ENCODE measurements around the gene ZNF621.
A peak's percentile ranks its signal among the peaks of the same experiment; 100 is the strongest.

The ZNF621 gene

DNA sequence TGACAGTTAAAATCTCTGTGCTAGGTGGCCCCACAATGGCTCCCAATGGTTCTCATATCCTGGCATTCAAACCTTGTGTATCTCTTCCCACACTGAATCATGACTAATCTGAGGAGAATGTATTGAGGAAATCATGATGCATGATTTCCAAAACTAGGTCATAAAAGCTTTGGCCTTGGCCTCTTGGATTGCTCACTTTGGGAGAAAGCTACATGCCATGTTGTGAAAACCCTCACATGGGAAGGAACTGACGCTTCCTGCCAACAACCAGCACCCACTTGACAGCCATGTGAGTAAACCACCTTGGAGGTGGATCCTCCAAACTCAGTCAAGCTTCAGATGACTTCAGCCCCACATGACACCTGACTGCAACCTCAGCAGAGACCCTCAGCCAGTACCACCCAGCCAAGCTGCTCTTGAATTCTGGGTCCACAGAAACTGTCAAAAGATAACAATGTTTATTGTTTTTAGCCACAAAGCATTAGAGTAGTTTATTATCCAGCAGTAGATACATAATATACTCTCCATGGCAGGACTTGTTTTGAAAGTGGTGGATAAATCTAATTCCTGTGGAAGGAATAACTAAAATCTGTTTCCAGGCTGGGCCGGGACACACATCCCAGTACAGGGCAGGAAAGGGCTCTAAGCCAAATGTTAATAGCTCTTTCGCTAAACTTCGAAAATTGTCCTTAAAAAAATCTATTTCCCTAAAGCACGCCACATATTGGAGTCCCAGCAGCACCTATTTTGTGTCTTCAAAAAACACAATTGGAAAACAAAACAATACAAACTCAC lies 19.9 kb upstream of the ZNF621 start:
- peak; percentile 40 for ATAC-seq
- no peak; the same call in 1 of the 2 replicates for TF ChIP-seq TOX (CRISPR knock-in tag; IDR thresholded peaks at IDR 0.05; ENCODE audit: borderline replicate concordance)
- TF ChIP-seq CSDC2 (CRISPR knock-in tag; IDR thresholded peaks at IDR 0.05): no peak
- peak; percentile 24; the same call in 1 of the 2 replicates for TF ChIP-seq ISL1 (CRISPR knock-in tag; IDR thresholded peaks at IDR 0.05)
- no peak for TF ChIP-seq ZFP30 (CRISPR knock-in tag; IDR thresholded peaks at IDR 0.05)
- TF ChIP-seq SNAI2 (CRISPR knock-in tag; IDR thresholded peaks at IDR 0.05): no peak

DNA sequence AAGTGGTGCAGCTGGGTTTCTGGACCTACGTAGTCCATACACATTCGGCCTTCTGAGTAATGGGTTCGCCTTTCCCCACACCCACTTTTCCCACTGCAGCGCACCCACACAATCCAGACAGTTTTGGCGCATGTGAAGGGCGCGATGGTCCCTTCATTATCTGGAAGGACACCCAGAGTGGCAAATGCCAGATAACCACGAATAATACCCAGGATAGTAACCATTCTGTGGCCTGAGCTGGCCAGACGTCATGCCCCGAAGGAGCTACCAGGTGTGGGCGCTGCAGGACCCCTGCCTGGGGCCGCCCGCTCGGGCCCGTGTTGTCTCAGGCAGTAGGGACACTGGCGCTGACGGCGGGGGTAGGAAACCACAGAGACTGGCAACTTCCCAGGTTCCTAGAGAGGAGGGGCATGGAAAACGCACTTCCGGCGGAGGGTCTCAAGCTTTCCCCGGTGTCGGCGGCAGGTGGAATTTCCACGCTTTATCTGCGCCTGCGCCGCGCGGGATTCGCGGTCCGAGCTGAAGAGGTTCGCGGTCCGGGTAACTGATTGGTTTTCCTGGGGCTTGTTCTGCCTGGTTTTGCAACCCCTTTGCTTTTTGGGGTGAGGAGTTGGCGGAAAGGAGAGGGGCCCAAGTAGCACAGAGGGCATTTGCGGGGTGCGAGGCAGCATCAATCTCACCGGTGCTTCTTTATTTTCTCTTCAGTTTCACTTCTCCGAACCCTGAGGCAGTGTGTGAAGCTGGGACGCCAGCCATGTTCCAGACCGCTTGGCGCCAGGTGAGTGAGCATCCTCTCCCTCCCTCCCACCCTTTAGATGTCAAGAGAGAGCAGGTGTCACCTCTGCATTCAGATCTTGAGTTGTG lies 18.9 kb upstream of the ZNF621 start, which contains the start of gene ZNF620:
ZNF620 (plus strand) TSS at position 441 of the 864 bp plus-strand sequence; CDS start at position 755, 314 bp downstream.
- TF ChIP-seq TOX (CRISPR knock-in tag; IDR thresholded peaks at IDR 0.05; ENCODE audit: borderline replicate concordance) (no peak), GLIS3 (CRISPR knock-in tag; IDR thresholded peaks at IDR 0.05) (no peak), ZNF8 (CRISPR knock-in tag; IDR thresholded peaks at IDR 0.05) (no peak), ISL1 (CRISPR knock-in tag; IDR thresholded peaks at IDR 0.05) (no peak), SNAI2 (CRISPR knock-in tag; IDR thresholded peaks at IDR 0.05) (0 out of 2 replicates have a peak, but pooled peaks have one; percentile 50), TCF4 (CRISPR knock-in tag; IDR thresholded peaks at IDR 0.05; ENCODE audit: borderline replicate concordance) (peak; percentile 35; the same call in 1 of the 2 replicates), ZFP30 (CRISPR knock-in tag; IDR thresholded peaks at IDR 0.05) (no peak), ZFP3 (CRISPR knock-in tag; IDR thresholded peaks at IDR 0.05) (no peak), ZNF70 (CRISPR knock-in tag; IDR thresholded peaks at IDR 0.05) (no peak), PPARA (CRISPR knock-in tag; IDR thresholded peaks at IDR 0.05; ENCODE audit: borderline replicate concordance) (no peak)
- TF ChIP-seq, protein P1, sequence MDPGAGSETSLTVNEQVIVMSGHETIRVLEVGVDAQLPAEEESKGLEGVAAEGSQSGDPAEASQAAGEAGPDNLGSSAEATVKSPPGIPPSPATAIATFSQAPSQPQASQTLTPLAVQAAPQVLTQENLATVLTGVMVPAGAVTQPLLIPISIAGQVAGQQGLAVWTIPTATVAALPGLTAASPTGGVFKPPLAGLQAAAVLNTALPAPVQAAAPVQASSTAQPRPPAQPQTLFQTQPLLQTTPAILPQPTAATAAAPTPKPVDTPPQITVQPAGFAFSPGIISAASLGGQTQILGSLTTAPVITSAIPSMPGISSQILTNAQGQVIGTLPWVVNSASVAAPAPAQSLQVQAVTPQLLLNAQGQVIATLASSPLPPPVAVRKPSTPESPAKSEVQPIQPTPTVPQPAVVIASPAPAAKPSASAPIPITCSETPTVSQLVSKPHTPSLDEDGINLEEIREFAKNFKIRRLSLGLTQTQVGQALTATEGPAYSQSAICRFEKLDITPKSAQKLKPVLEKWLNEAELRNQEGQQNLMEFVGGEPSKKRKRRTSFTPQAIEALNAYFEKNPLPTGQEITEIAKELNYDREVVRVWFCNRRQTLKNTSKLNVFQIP (CRISPR knock-in tag; IDR thresholded peaks at IDR 0.05; ENCODE audit: borderline replicate concordance, low read depth): no peak
- TF ChIP-seq, protein P2, sequence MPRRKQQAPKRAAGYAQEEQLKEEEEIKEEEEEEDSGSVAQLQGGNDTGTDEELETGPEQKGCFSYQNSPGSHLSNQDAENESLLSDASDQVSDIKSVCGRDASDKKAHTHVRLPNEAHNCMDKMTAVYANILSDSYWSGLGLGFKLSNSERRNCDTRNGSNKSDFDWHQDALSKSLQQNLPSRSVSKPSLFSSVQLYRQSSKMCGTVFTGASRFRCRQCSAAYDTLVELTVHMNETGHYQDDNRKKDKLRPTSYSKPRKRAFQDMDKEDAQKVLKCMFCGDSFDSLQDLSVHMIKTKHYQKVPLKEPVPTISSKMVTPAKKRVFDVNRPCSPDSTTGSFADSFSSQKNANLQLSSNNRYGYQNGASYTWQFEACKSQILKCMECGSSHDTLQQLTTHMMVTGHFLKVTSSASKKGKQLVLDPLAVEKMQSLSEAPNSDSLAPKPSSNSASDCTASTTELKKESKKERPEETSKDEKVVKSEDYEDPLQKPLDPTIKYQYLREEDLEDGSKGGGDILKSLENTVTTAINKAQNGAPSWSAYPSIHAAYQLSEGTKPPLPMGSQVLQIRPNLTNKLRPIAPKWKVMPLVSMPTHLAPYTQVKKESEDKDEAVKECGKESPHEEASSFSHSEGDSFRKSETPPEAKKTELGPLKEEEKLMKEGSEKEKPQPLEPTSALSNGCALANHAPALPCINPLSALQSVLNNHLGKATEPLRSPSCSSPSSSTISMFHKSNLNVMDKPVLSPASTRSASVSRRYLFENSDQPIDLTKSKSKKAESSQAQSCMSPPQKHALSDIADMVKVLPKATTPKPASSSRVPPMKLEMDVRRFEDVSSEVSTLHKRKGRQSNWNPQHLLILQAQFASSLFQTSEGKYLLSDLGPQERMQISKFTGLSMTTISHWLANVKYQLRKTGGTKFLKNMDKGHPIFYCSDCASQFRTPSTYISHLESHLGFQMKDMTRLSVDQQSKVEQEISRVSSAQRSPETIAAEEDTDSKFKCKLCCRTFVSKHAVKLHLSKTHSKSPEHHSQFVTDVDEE (CRISPR knock-in tag; IDR thresholded peaks at IDR 0.05): no peak
- ATAC-seq: peak; percentile 88

DNA sequence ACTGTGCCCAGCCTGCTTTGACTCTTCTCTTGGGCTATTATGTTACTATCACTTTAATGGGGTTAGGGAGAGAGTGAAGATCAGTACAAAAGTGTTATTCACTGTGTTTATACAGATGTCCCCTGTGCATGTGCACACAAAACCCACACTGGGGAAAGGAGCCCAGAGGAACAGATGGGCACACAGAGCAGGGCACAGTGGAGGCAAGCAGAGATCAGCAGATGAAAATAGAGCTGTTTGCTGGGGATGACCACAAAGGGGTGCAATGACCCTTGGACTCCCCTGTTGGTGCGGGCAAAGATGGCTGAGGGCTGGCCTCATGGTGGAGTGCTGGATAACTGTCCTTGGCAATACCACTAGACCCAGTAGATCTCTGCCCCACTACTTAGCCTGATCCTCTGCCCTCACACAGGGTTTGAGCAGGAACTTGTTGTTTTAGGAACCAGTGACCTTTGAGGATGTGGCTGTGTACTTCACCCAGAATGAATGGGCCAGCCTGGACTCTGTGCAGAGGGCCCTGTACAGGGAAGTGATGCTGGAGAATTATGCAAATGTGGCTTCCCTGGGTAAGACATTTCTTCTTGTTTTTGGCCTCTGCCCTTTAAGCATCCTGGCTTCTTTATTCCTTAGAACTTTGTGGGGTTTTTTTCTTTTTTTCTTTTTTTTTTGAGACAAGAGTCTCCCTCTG lies 13.6 kb upstream of the ZNF621 start:
- TF ChIP-seq, protein P1 (CRISPR knock-in tag; IDR thresholded peaks at IDR 0.05; ENCODE audit: borderline replicate concordance, low read depth): no peak
- no peak for TF ChIP-seq ESRRG (CRISPR knock-in tag; IDR thresholded peaks at IDR 0.05)
- no peak for ATAC-seq

DNA sequence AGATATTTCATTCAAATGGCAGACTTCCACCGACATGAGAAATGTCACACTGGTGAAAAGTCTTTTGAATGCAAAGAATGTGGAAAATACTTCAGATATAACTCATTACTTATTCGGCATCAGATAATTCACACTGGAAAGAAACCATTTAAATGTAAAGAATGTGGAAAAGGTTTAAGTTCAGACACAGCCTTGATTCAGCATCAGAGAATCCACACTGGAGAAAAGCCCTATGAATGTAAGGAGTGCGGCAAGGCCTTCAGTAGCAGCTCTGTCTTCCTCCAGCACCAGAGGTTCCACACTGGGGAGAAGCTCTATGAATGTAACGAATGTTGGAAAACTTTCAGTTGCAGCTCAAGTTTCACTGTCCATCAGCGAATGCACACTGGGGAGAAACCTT lies 8.6 kb upstream of the ZNF621 start:
- peak; percentile 66 for ATAC-seq
- TF ChIP-seq ZNF8 (CRISPR knock-in tag; IDR thresholded peaks at IDR 0.05) (no peak), GLIS3 (CRISPR knock-in tag; IDR thresholded peaks at IDR 0.05) (no peak), TOX (CRISPR knock-in tag; IDR thresholded peaks at IDR 0.05; ENCODE audit: borderline replicate concordance) (no peak), ZFP3 (CRISPR knock-in tag; IDR thresholded peaks at IDR 0.05) (no peak), RARB (CRISPR knock-in tag; IDR thresholded peaks at IDR 0.05) (no peak), ZNF565 (CRISPR knock-in tag; conservative IDR thresholded peaks at IDR 0.05; ENCODE audit: low read depth) (no peak), CSDC2 (CRISPR knock-in tag; IDR thresholded peaks at IDR 0.05) (no peak), ZNF70 (CRISPR knock-in tag; IDR thresholded peaks at IDR 0.05) (no peak), ZC3H10 (CRISPR knock-in tag; IDR thresholded peaks at IDR 0.05) (no peak), SNAI2 (CRISPR knock-in tag; IDR thresholded peaks at IDR 0.05) (no peak), PPARA (CRISPR knock-in tag; IDR thresholded peaks at IDR 0.05; ENCODE audit: borderline replicate concordance) (no peak), BACH2 (CRISPR knock-in tag; IDR thresholded peaks at IDR 0.05; ENCODE audit: borderline replicate concordance) (no peak)
- TF ChIP-seq, protein P3, sequence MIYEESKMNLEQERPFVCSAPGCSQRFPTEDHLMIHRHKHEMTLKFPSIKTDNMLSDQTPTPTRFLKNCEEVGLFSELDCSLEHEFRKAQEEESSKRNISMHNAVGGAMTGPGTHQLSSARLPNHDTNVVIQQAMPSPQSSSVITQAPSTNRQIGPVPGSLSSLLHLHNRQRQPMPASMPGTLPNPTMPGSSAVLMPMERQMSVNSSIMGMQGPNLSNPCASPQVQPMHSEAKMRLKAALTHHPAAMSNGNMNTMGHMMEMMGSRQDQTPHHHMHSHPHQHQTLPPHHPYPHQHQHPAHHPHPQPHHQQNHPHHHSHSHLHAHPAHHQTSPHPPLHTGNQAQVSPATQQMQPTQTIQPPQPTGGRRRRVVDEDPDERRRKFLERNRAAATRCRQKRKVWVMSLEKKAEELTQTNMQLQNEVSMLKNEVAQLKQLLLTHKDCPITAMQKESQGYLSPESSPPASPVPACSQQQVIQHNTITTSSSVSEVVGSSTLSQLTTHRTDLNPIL (CRISPR knock-in tag; IDR thresholded peaks at IDR 0.05; ENCODE audit: low read depth): no peak
- TF ChIP-seq, protein P1 (CRISPR knock-in tag; IDR thresholded peaks at IDR 0.05; ENCODE audit: borderline replicate concordance, low read depth): no peak

Data from SK-N-SH treated with all-trans-retinoic acid at 6 μM for 48 hours (cell line).